Activated B cell treated with CpG ODN at 0.5 μM for 24 hours (primary cell): ENCODE results near the gene MMP2. TPM values are rescaled to one million over a fixed set of nuclear protein-coding genes. Genes with fewer than 3 reads are reported as not detected.

ENCODE experiments used
- ATAC-seq: fragments of 200-7000 bp; cut with Tn5 transposase; one replicate; pipeline ENCODE4 v1.10.0; 2021; ENCODE audit warnings: low read depth, mild to moderate bottlenecking, moderate library complexity
- CTCF ChIA-PET: fragments of 350-600 bp; sonication (Branson Sonifier 250); formaldehyde crosslinking; loops from one replicate; lab custom pipeline; 2021; ENCODE audit warnings: antibody characterized with exemption; lab: Charles Lee
- POLR2A ChIA-PET: fragments of 350-600 bp; sonication (Branson Sonifier 250); formaldehyde crosslinking; loops from one replicate; lab custom pipeline; 2021; ENCODE audit warnings: antibody characterized with exemption; lab: Charles Lee
- DNase-seq: peaks from one replicate; pipeline ENCODE4 v3.0.0; 2022
- H3K27ac Mint-ChIP-seq: one replicate; pipeline ENCODE4 v1.8.0; 2020; ENCODE audit warnings: mixed read lengths
- H3K27me3 Mint-ChIP-seq: one replicate; pipeline ENCODE4 v1.8.0; 2021; ENCODE audit warnings: mixed read lengths
- H3K36me3 Mint-ChIP-seq: one replicate; pipeline ENCODE4 v1.8.0; 2021; ENCODE audit warnings: low read depth, mixed read lengths
- H3K4me1 Mint-ChIP-seq: one replicate; pipeline ENCODE4 v1.8.0; 2021; ENCODE audit warnings: mixed read lengths
- H3K4me3 Mint-ChIP-seq: one replicate; pipeline ENCODE4 v1.8.0; 2020; ENCODE audit warnings: mild to moderate bottlenecking, mixed read lengths
- H3K9me3 Mint-ChIP-seq: one replicate; pipeline ENCODE4 v1.8.0; 2020; ENCODE audit warnings: mixed read lengths
- CTCF ChIP-seq: fragments of 200-600 bp; IDR thresholded peaks from one replicate; pipeline ENCODE4 v1.8.0; 2022; ENCODE audit warnings: antibody characterized with exemption, mild to moderate bottlenecking
- intact Hi-C: fragments of 100-400 bp; cut with micrococcal nuclease; formaldehyde crosslinking; loops from one replicate; pipeline ENCODE4 v1.15.1; 2024
- total RNA-seq: library from RNA; stranded (reverse); gene quantifications from 2 replicates; pipeline ENCODE4 v1.2.3, GENCODE V29; 2022

The MMP2 gene
- not detected in 2 replicates for total RNA-seq

- H3K36me3 Mint-ChIP-seq = no peaks in the 10 kb centered on the region
- intact Hi-C loops = no loop called here
- no peak for TF ChIP-seq CTCF
- DNase-seq = no peak
- CTCF ChIA-PET = no interaction called here
- no peaks in the 10 kb centered on the region for H3K4me1 Mint-ChIP-seq
- no peak for ATAC-seq
- H3K4me3 Mint-ChIP-seq = no peak within 1 kb of the TSS
- no peaks in the 10 kb centered on the region for H3K9me3 Mint-ChIP-seq
- peaks cover 36% of the 10 kb centered on the region for H3K27me3 Mint-ChIP-seq
- H3K27ac Mint-ChIP-seq = no peak within 1 kb of the TSS
- POLR2A ChIA-PET = no interaction called here
Observed at GRCh38 chr16:55478827-55479429, at the start of gene MMP2. TSS of gene MMP2 (plus strand) at chr16:55479198. CDS start at chr16:55479480, 282 bp downstream.

GRCh38 chr16:55433030-55433429, 46.0 kb upstream of the MMP2 start:
- intact Hi-C loops = no loop called here
- Mint-ChIP-seq H3K27me3 (peaks cover 6% of the 10 kb centered on the region), H3K36me3 (no peaks in the 10 kb centered on the region), H3K9me3 (no peaks in the 10 kb centered on the region), H3K27ac (no peak overlapping the region), H3K4me3 (no peak overlapping the region), H3K4me1 (no peaks in the 10 kb centered on the region)
- ChIA-PET POLR2A (no interaction called here), CTCF (no interaction called here)
- DNase-seq (no peak), ATAC-seq (no peak)
- TF ChIP-seq CTCF = no peak

GRCh38 chr16:55433535-55433934, 45.5 kb upstream of the MMP2 start:
- no peaks in the 10 kb centered on the region for H3K36me3 Mint-ChIP-seq
- POLR2A ChIA-PET = no interaction called here
- H3K4me3 Mint-ChIP-seq = no peak overlapping the region
- intact Hi-C loops = no loop called here
- DNase-seq (no peak), ATAC-seq (no peak)
- H3K4me1 Mint-ChIP-seq = no peaks in the 10 kb centered on the region
- H3K27me3 Mint-ChIP-seq = peaks cover 6% of the 10 kb centered on the region
- CTCF ChIA-PET = no interaction called here
- H3K27ac Mint-ChIP-seq = no peak overlapping the region
- TF ChIP-seq CTCF = no peak
- no peaks in the 10 kb centered on the region for H3K9me3 Mint-ChIP-seq

GRCh38 chr16:55434000-55434399, 45.0 kb upstream of the MMP2 start:
- no peaks in the 10 kb centered on the region for H3K4me1 Mint-ChIP-seq
- H3K27me3 Mint-ChIP-seq = peaks cover 6% of the 10 kb centered on the region
- no peaks in the 10 kb centered on the region for H3K9me3 Mint-ChIP-seq
- ChIA-PET CTCF (no interaction called here), POLR2A (no interaction called here)
- no peak for DNase-seq
- H3K36me3 Mint-ChIP-seq = no peaks in the 10 kb centered on the region
- intact Hi-C loops = no loop called here
- H3K4me3 Mint-ChIP-seq = no peak overlapping the region
- no peak for TF ChIP-seq CTCF
- no peak overlapping the region for H3K27ac Mint-ChIP-seq
- no peak for ATAC-seq

GRCh38 chr16:55435387-55435786, 43.6 kb upstream of the MMP2 start:
- no peak for DNase-seq
- peaks cover 6% of the 10 kb centered on the region for H3K27me3 Mint-ChIP-seq
- ChIA-PET POLR2A (no interaction called here), CTCF (no interaction called here)
- H3K27ac Mint-ChIP-seq = no peak overlapping the region
- no peaks in the 10 kb centered on the region for H3K4me1 Mint-ChIP-seq
- no peak for ATAC-seq
- intact Hi-C loops = no loop called here
- H3K9me3 Mint-ChIP-seq = no peaks in the 10 kb centered on the region
- H3K36me3 Mint-ChIP-seq = no peaks in the 10 kb centered on the region
- TF ChIP-seq CTCF = no peak
- no peak overlapping the region for H3K4me3 Mint-ChIP-seq
